HUES48 (cell line): ENCODE measurements around the gene PIK3C2G.

ENCODE experiments used
- H3K27ac ChIP-seq: one replicate; pipeline ENCODE4 v1.7.0; 2013; ENCODE audit warnings: low read depth, low read length, inconsistent platforms
- H3K27me3 ChIP-seq: 2 replicates; pipeline ENCODE4 v1.6.1; 2013; ENCODE audit warnings: mild to moderate bottlenecking, low read length; ENCODE audit not compliant: control insufficient read depth, insufficient read depth
- H3K36me3 ChIP-seq: 2 replicates; pipeline ENCODE4 v1.6.1; 2013; ENCODE audit warnings: low read length; ENCODE audit not compliant: control insufficient read depth, insufficient read depth
- H3K4me1 ChIP-seq: 2 replicates; pipeline ENCODE4 v1.6.1; 2013; ENCODE audit warnings: mild to moderate bottlenecking, low read length; ENCODE audit not compliant: control insufficient read depth, insufficient read depth
- H3K4me3 ChIP-seq: 2 replicates; pipeline ENCODE4 v1.5.1; 2013; ENCODE audit warnings: mild to moderate bottlenecking, low read depth, low read length
- H3K9ac ChIP-seq: 2 replicates; pipeline ENCODE4 v1.6.1; 2013; ENCODE audit warnings: mild to moderate bottlenecking, low read depth, low read length, moderate library complexity
- H3K9me3 ChIP-seq: 2 replicates; pipeline ENCODE4 v1.6.1; 2013; ENCODE audit warnings: low read length; ENCODE audit not compliant: control insufficient read depth, insufficient read depth

Gene PIK3C2G

DNA sequence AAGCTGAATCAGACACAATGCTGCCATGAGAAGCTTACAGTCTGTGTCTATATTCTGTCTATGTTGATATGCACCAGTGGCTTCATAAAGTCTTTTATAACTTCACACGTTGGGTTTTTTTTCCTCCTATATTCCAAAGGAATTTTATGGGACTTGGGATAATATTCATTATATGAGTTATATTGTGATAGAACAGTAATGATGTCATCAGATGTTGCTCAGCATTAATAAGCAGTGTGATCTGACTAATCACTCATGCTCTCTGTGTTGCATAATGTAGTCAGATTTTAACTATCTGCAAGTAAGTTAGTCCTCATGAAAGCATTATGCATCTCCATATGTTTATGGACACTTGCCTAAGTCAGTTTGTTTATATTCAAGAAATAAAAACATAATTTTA is 316.9 kb downstream of the PIK3C2G start:
- Histone ChIP-seq H3K36me3 (no peaks in the 10 kb centered on the region), H3K4me3 (no peak overlapping the region), H3K27me3 (no peaks in the 10 kb centered on the region), H3K27ac (no peak overlapping the region), H3K9me3 (no peaks in the 10 kb centered on the region), H3K9ac (no peak overlapping the region), H3K4me1 (no peaks in the 10 kb centered on the region)

GRCh38 chr12:18580291-18580690 is 319.0 kb downstream of the PIK3C2G start:
- Histone ChIP-seq H3K9ac (no peak overlapping the region), H3K9me3 (no peaks in the 10 kb centered on the region), H3K4me3 (no peak overlapping the region), H3K27ac (no peak overlapping the region), H3K27me3 (no peaks in the 10 kb centered on the region), H3K36me3 (no peaks in the 10 kb centered on the region), H3K4me1 (no peaks in the 10 kb centered on the region)

- Histone ChIP-seq H3K4me3 (no peak overlapping the region), H3K4me1 (no peaks in the 10 kb centered on the region), H3K9me3 (no peaks in the 10 kb centered on the region), H3K27ac (no peak overlapping the region), H3K36me3 (no peaks in the 10 kb centered on the region), H3K27me3 (no peaks in the 10 kb centered on the region), H3K9ac (no peak overlapping the region)
Observed at GRCh38 chr12:18580706-18581105, 319.4 kb downstream of the PIK3C2G start.

DNA sequence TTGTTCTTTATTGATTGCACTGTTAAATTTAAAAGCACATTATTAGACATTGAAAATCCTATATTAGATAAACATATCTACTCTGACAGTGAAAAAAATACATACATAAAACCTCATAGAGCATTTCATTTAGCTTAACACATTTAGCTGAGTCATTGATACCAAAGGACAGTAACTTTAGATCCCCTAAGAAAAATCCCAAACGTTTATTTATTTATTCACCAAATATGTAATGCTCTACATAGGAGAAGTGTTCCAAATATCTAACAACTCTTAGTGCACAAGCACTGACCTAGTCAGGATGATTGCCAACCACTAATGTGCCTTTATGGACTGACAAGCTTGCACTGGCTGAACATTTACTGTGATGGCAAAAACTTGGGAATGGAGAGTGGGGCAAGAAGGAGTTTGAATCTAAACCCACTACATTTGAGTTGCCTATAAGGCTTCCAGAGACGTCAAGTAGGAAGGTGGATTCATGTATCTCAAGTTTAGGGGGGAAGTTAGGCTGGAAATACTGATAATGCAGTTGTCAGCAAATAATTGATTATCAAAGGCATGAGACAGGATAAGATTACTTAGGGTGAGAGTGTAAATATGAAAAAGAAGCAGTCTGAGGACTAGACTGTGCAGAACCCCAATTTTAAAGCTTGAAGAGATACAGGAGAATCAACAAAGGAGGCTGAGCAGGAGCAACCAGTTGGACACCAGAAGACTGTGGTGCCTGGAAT is 320.1 kb downstream of the PIK3C2G start:
- Histone ChIP-seq H3K27ac (no peak overlapping the region), H3K4me1 (no peaks in the 10 kb centered on the region), H3K9ac (no peak overlapping the region), H3K27me3 (no peaks in the 10 kb centered on the region), H3K4me3 (no peak overlapping the region), H3K9me3 (no peaks in the 10 kb centered on the region), H3K36me3 (no peaks in the 10 kb centered on the region)

- Histone ChIP-seq H3K4me3 (no peak overlapping the region), H3K9me3 (no peaks in the 10 kb centered on the region)
Observed at GRCh38 chr12:18583655-18584054, 322.3 kb downstream of the PIK3C2G start.

DNA sequence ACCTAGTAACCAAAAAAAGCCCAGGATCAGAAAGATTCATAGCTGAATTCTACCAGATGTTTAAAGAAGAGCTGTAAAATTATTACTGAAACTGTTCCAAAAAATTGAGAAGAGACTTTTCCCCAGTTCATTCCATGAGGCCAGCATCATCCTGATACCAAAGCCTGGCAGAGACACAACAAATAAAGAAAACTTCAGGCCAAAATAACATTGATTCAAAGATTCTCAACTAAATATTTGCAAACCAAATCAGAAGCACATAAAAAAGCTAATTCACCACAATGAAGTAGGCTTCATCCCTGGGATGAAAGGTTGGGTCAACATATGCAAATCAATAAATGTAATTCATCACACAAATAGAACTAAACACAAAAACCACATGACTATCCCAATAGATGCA is 325.3 kb downstream of the PIK3C2G start:
- Histone ChIP-seq H3K4me3 (no peak overlapping the region), H3K27ac (no peak overlapping the region), H3K9me3 (no peaks in the 10 kb centered on the region), H3K4me1 (no peaks in the 10 kb centered on the region), H3K36me3 (no peaks in the 10 kb centered on the region), H3K9ac (no peak overlapping the region), H3K27me3 (no peaks in the 10 kb centered on the region)

More at GRCh38 chr12:18583655-18584054, 322.3 kb downstream of the PIK3C2G start:
- Histone ChIP-seq H3K27ac (no peak overlapping the region), H3K27me3 (no peaks in the 10 kb centered on the region), H3K36me3 (no peaks in the 10 kb centered on the region), H3K9ac (no peak overlapping the region), H3K4me1 (no peaks in the 10 kb centered on the region)

DNA sequence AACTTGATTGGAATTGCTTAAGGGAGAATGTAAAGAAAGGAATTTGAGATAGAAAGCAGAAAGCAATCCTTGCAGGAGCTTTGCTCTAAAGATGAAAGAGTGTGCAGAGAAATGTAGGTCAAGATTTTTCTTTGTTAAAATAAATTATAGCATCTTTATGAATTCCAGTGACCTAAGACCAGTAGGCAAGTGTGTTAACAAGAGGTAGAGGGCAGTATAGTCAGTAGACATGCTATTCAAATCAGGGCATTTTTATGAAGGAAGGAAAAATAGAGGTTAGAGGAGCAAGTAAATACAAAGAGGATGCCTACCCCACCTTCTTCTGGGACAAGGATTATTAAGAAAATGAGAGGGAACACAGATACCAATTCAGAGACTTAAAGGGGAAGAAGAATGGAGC is 328.0 kb downstream of the PIK3C2G start:
- Histone ChIP-seq H3K27ac (no peak overlapping the region), H3K9ac (no peak overlapping the region), H3K36me3 (no peaks in the 10 kb centered on the region), H3K4me1 (no peaks in the 10 kb centered on the region), H3K27me3 (no peaks in the 10 kb centered on the region), H3K9me3 (no peaks in the 10 kb centered on the region), H3K4me3 (no peak overlapping the region)

GRCh38 chr12:18591473-18591872 is 330.2 kb downstream of the PIK3C2G start:
- Histone ChIP-seq H3K9me3 (no peaks in the 10 kb centered on the region), H3K4me1 (peaks cover 11% of the 10 kb centered on the region), H3K36me3 (no peaks in the 10 kb centered on the region), H3K27me3 (no peaks in the 10 kb centered on the region), H3K27ac (no peak overlapping the region), H3K9ac (no peak overlapping the region), H3K4me3 (no peak overlapping the region)

GRCh38 chr12:18595412-18595811 is 334.1 kb downstream of the PIK3C2G start:
- Histone ChIP-seq H3K27me3 (no peaks in the 10 kb centered on the region), H3K9me3 (no peaks in the 10 kb centered on the region), H3K4me3 (no peak overlapping the region), H3K27ac (no peak overlapping the region), H3K4me1 (peaks cover 11% of the 10 kb centered on the region), H3K36me3 (no peaks in the 10 kb centered on the region), H3K9ac (no peak overlapping the region)

GRCh38 chr12:18601962-18602361 is 340.6 kb downstream of the PIK3C2G start:
- H3K4me3 ChIP-seq, result no peak overlapping the region
- H3K27ac ChIP-seq, result no peak overlapping the region
- H3K9me3 ChIP-seq, result no peaks in the 10 kb centered on the region; the same call in 1 of the 2 replicates
- H3K27me3 ChIP-seq, result no peaks in the 10 kb centered on the region
- H3K9ac ChIP-seq, result no peak overlapping the region
- H3K36me3 ChIP-seq, result no peaks in the 10 kb centered on the region
- H3K4me1 ChIP-seq, result no peaks in the 10 kb centered on the region

DNA sequence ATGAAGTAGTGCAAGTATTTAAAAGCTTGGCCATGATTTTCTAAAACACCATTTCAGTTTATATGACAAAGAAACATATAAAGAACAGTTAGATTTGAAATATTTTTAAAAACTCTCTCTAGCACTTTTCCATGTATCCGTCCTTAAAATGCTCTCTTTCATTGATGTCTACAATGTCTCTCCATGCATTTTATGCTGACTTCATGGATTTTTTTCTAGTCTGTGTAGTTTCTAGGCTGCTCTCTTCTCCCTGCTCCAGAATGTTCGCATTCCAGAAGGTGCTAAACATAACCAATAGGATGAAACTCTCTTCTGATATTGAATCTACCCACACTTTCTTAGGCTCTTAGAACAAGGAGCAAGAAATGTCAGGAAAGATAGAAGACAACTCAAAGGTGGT is 351.7 kb downstream of the PIK3C2G start:
- Histone ChIP-seq H3K27ac (no peak overlapping the region), H3K9me3 (no peaks in the 10 kb centered on the region), H3K4me1 (no peaks in the 10 kb centered on the region), H3K4me3 (no peak overlapping the region), H3K9ac (no peak overlapping the region), H3K27me3 (no peaks in the 10 kb centered on the region), H3K36me3 (no peaks in the 10 kb centered on the region)
